SJCRH30 (cell line): ENCODE results near the gene CDC73. TPM values are rescaled to one million over a fixed set of nuclear protein-coding genes. Genes with fewer than 3 reads are reported as not detected.
A peak's percentile ranks its signal among the peaks of the same experiment; 100 is the strongest.
"Not testable (repeated sequence)": the region's sequence is repeated elsewhere in the genome, so short reads cannot be mapped to it uniquely, and the experiment has no call there.

Experiments
- DNase-seq, 2 experiments: peaks; one replicate each; pipeline ENCODE4 v3.0.0-alpha.2; 2015 to 2020
- H3K27ac ChIP-seq: fragments of 250-450 bp; sonication (Bioruptor Pico); 2 replicates; pipeline ENCODE4 v1.5.1; 2020; ENCODE audit warnings: mild to moderate bottlenecking, moderate library complexity
- H3K27me3 ChIP-seq: fragments of 250-450 bp; sonication (Bioruptor Pico); 2 replicates; pipeline ENCODE4 v1.5.1; 2020; ENCODE audit warnings: mild to moderate bottlenecking, moderate library complexity
- H3K36me3 ChIP-seq: fragments of 250-450 bp; sonication (Bioruptor Pico); 2 replicates; pipeline ENCODE4 v1.5.1; 2020; ENCODE audit warnings: mild to moderate bottlenecking, moderate library complexity
- H3K4me1 ChIP-seq: fragments of 250-450 bp; sonication (Bioruptor Pico); 2 replicates; pipeline ENCODE4 v1.5.1; 2020; ENCODE audit warnings: mild to moderate bottlenecking, moderate library complexity
- H3K4me3 ChIP-seq: fragments of 250-450 bp; sonication (Bioruptor Pico); 2 replicates; pipeline ENCODE4 v1.5.1; 2020; ENCODE audit warnings: mild to moderate bottlenecking, moderate library complexity
- H3K9me3 ChIP-seq: fragments of 250-450 bp; sonication (Bioruptor Pico); replicated peaks from 2 replicates; pipeline ENCODE4 v1.5.1; 2020; ENCODE audit warnings: mild to moderate bottlenecking, moderate library complexity
- total RNA-seq: library from RNA; depleted of rRNA; stranded (reverse); fragments of >200 nt; shearing (Covaris generic); gene quantifications from 2 replicates; pipeline ENCODE4 v1.2.3, GENCODE V29; 2014

CDC73 gene
- total RNA-seq, 1 experiment from 2014 or later = 15.8 TPM

DNA sequence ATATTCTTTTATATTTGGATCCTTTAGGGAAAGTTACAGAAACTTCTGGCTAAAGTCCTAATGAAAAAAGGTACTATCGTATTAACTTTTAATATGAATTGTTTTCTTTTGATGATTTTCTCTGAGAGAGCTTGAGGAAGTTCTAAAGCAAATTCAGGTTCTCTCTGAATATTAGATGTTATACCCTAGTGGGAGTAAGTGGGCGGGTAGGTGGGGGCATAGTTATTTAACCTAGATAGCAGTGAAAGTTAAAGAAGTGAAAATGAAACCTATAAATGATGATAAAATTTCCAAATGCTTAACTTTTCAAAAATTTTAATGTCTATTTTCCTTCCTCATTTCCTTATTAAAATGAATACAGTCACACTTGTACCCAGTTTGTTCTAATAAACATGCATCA lies 90.8 kb downstream of the CDC73 start:
- no peak overlapping the region for H3K27ac ChIP-seq
- DNase-seq = no peak
- no peaks in the 10 kb centered on the region for H3K9me3 ChIP-seq
- H3K36me3 ChIP-seq = peaks cover 8% of the 10 kb centered on the region; the same call in 1 of the 2 replicates
- no peaks in the 10 kb centered on the region for H3K4me1 ChIP-seq
- no peaks in the 10 kb centered on the region for H3K27me3 ChIP-seq
- no peak overlapping the region for H3K4me3 ChIP-seq

DNA sequence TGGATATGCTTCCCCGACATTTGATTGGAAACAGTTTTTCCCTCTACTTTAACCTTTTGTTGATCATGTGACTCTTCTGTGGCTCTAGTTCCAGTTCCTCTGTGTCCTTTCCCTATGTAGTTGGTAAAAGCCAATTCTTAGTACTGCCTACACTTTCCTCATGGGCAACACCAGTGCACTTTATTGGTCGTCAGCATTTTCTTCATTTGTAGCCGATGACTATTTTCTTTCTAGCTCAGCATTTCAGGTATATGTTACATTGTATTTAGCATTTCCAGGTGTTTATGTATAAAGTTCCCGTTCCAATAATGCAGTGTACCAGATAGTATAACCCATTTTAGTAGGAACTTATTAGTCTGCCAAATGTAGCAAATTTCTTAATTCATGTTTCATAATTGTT lies 92.2 kb downstream of the CDC73 start:
- Histone ChIP-seq H3K4me1 (no peaks in the 10 kb centered on the region), H3K4me3 (no peak overlapping the region), H3K27ac (no peak overlapping the region), H3K36me3 (peaks cover 8% of the 10 kb centered on the region; the same call in 1 of the 2 replicates), H3K9me3 (no peaks in the 10 kb centered on the region), H3K27me3 (no peaks in the 10 kb centered on the region)
- DNase-seq = no peak

DNA sequence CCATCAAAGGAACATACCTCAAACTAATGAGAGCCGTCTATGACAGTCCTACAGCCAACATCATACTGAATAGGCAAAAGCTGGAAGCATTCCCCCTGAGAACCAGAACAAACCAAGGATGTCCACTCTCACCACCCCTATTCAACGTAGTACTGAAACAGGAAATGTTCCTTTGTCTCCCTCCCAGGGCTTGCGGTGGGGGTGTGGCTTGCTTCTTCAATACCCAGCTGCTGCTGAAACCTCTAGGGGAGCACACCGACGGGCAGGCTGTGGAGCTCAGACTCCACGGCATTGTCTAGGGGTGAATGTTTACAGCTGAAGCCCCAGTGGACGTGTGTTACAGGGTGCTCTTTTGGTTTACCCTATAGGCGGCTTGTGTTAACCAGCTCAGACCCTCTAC lies 95.1 kb downstream of the CDC73 start:
- DNase-seq = no peak
- no peaks in the 10 kb centered on the region for H3K27me3 ChIP-seq
- H3K36me3 ChIP-seq = peaks cover 8% of the 10 kb centered on the region; the same call in 1 of the 2 replicates
- H3K4me1 ChIP-seq = peaks cover 3% of the 10 kb centered on the region
- no peak overlapping the region for H3K27ac ChIP-seq
- H3K9me3 ChIP-seq = no peaks in the 10 kb centered on the region
- no peak overlapping the region for H3K4me3 ChIP-seq

DNA sequence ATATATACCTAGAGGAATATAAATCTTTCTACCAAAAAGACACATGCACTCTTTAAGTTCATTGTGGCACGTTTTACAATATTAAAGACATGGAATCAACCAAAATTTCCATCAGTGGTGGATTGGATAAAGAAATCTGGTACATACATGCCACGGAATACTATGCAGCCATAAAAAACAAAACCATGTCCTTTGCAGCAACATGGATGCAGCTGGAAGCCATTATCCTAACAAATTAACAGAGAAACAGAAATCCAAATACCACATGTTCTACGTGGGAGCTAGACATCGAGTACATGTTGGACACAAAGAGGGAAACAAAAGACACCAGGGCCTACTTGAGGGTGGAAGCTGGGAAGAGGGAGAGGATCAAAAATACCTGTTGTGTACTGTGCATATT lies 97.6 kb downstream of the CDC73 start:
- DNase-seq = no peak

DNA sequence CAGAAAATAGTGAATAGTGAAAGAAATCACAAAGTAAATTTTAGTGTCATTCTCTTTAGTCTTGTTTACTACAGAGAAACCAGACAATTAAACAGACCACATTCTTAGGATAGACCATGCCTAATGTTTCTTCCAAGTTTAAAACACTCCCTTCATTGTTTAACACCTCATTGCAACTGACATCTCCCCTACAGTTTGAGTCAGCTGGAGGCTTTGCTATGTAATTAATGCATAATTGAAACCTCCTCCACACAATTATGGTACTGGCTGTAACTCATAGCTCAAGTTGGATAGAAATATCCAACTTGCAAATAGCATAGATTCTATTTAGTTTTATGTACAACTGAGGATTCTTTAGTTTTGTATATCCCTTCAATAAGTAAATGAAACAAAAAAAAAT lies 99.8 kb downstream of the CDC73 start:
- Histone ChIP-seq H3K9me3 (no peaks in the 10 kb centered on the region), H3K4me3 (no peak overlapping the region), H3K36me3 (no peaks in the 10 kb centered on the region; the same call in 1 of the 2 replicates), H3K4me1 (peaks cover 8% of the 10 kb centered on the region), H3K27ac (peak overlapping the region; percentile 54), H3K27me3 (no peaks in the 10 kb centered on the region)
- DNase-seq = peak in 1 of 2 experiments; percentile 55

More for the DNA sequence above, 97.6 kb downstream of the CDC73 start:
- Histone ChIP-seq H3K4me3 (no peak overlapping the region), H3K9me3 (no peaks in the 10 kb centered on the region), H3K27me3 (no peaks in the 10 kb centered on the region), H3K4me1 (peaks cover 8% of the 10 kb centered on the region), H3K36me3 (no peaks in the 10 kb centered on the region; the same call in 1 of the 2 replicates), H3K27ac (no peak overlapping the region)

DNA sequence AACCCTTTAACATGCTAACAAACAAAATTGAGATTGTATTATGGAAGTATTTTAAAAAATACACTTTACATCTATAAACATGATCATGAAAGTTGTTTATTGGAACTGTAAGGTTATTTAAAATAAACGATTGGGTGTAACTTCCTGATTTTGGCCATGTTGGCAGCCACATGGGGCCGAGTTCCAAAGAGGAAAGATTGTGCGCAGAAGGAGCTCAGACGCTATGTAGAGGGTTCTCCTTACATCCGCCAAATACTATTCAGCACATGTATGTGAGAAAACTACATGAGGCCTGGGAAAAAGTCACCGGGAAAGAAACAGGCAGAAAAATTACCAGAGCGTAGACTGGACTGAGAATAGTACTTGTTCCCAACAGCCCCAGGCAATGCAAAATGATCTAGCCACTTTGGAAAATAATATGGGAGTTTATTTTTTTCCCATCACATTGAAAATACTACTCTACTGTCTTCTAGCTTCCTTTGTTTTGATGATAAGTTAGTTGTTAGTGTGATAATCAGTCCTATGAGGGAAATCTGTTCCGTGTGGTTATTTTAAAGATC lies 100.3 kb downstream of the CDC73 start:
- DNase-seq = peak in 1 of 2 experiments; percentile 14
- no peaks in the 10 kb centered on the region; the same call in 1 of the 2 replicates for H3K36me3 ChIP-seq
- no peaks in the 10 kb centered on the region for H3K9me3 ChIP-seq
- peaks cover 8% of the 10 kb centered on the region for H3K4me1 ChIP-seq
- no peak overlapping the region for H3K4me3 ChIP-seq
- H3K27ac ChIP-seq = peak overlapping the region; percentile 54
- H3K27me3 ChIP-seq = no peaks in the 10 kb centered on the region

DNA sequence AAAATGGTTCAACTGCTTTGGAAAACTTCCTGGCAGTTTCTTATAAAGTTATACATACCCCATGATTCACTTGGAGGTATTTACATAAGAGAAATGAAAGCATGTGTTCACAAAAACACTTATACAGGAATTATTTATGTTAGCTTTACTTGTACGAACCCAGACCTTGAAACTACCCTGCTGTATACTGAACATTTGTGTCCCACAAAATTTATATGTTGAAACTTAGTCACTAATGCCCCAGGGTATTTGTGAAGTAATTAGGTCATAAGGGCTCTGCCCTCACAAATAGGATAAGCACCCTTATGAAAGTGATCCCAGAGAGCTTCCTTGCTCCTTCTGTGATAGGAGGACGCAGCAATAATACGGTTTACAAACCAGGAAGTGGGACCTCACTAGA lies 107.3 kb downstream of the CDC73 start:
- H3K4me3 ChIP-seq = no peak overlapping the region
- DNase-seq = no peak
- no peaks in the 10 kb centered on the region for H3K36me3 ChIP-seq
- no peaks in the 10 kb centered on the region for H3K4me1 ChIP-seq
- H3K27me3 ChIP-seq = no peaks in the 10 kb centered on the region
- no peaks in the 10 kb centered on the region for H3K9me3 ChIP-seq
- H3K27ac ChIP-seq = no peak overlapping the region

DNA sequence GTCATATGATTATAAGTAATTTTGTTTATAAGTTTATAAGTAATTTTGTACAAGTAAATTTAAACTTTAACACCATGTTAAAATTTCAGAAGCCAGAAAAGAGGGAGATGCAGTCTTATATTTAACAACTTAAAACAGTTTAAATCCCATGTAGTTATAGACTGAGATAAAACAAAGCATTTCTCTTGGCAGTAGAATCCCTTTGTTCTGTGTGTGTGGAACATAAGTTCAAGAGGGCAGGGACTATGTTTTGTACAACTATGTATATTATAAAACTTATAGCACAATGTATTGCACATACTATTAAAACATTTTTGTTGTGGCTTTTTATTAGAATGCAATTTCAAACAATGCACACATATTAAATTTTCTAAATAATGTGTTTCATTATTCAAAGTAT lies 109.3 kb downstream of the CDC73 start:
- not testable (repeated sequence) for H3K27me3 ChIP-seq, H3K4me3 ChIP-seq, H3K27ac ChIP-seq, H3K4me1 ChIP-seq, H3K9me3 ChIP-seq, H3K36me3 ChIP-seq, DNase-seq

DNA sequence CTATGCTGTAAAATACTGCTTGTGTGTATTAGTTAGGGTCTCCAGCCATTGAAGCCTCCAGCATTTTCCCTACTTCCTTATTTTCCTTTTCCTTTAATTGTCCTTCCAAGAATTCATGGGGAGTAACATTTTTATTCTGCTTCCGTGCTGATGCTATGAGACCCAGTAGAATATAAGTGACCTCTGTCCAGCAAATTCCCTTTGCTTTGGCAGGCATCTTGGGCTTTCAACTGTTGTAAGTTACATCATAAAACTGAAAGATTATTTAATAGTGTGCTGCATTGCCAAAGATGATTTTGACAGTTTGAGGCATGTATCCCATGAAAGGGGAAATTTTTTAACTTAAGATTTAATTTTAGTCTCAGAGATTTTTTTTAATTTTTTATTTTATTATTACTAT lies 112.7 kb downstream of the CDC73 start:
- Histone ChIP-seq H3K36me3 (peaks cover 4% of the 10 kb centered on the region; the same call in 1 of the 2 replicates), H3K4me3 (no peak overlapping the region), H3K9me3 (no peaks in the 10 kb centered on the region), H3K27ac (no peak overlapping the region), H3K4me1 (no peaks in the 10 kb centered on the region), H3K27me3 (no peaks in the 10 kb centered on the region)
- DNase-seq = no peak

DNA sequence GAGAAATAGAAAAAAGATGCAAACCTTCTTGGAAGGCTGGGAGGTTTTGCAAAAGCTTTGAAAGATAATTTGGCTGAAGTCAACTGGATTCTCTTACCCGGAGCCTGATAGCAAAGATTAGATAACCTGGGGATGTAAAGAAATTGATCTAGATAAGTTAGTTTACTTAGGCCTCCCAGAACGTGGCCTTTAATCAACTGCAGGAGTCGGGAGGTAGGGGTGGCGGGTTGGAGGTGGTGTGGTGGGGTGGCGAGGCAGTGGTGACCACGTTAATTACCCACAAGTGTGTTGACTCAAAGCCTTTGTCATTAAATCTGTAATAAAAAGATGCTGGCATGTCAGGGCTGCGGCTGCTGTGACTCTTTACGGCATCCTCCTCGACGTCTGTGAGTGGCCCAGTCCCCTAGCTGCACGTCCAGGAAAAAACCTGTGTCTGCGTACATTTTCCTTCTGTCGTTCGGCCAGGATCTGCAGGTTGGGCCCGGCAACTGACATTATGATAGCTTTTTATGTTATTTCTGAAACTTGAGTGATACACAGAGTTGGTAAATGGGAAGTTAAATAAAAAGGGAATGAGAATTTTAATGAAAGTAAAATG lies 115.6 kb downstream of the CDC73 start:
- H3K27me3 ChIP-seq = no peaks in the 10 kb centered on the region
- no peak for DNase-seq
- H3K4me3 ChIP-seq = no peak overlapping the region
- H3K4me1 ChIP-seq = no peaks in the 10 kb centered on the region
- H3K9me3 ChIP-seq = no peaks in the 10 kb centered on the region
- no peak overlapping the region for H3K27ac ChIP-seq
- H3K36me3 ChIP-seq = peaks cover 4% of the 10 kb centered on the region; the same call in 1 of the 2 replicates

DNA sequence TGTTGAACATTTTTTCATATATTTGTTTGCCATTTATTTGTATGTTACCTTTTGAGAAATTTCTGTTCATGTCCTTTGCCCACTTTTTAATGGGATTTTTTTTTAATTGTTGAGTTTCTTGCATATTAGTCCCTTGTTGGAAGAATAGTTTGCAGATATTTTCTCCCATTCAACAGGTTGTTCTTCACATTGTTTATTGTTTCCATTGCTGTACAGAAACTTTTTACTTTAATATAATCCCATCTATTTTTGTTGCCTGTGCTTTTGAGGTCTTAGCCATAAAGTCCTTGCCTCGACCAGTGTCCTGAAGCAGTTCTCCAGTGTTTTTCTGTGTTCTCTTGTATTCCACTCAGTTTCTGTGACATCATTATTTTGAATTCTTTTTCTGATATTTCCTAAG lies 118.8 kb downstream of the CDC73 start:
- Histone ChIP-seq H3K27me3 (no peaks in the 10 kb centered on the region), H3K27ac (no peak overlapping the region), H3K4me1 (no peaks in the 10 kb centered on the region), H3K4me3 (no peak overlapping the region), H3K9me3 (no peaks in the 10 kb centered on the region), H3K36me3 (peaks cover 4% of the 10 kb centered on the region; the same call in 1 of the 2 replicates)
- no peak for DNase-seq

DNA sequence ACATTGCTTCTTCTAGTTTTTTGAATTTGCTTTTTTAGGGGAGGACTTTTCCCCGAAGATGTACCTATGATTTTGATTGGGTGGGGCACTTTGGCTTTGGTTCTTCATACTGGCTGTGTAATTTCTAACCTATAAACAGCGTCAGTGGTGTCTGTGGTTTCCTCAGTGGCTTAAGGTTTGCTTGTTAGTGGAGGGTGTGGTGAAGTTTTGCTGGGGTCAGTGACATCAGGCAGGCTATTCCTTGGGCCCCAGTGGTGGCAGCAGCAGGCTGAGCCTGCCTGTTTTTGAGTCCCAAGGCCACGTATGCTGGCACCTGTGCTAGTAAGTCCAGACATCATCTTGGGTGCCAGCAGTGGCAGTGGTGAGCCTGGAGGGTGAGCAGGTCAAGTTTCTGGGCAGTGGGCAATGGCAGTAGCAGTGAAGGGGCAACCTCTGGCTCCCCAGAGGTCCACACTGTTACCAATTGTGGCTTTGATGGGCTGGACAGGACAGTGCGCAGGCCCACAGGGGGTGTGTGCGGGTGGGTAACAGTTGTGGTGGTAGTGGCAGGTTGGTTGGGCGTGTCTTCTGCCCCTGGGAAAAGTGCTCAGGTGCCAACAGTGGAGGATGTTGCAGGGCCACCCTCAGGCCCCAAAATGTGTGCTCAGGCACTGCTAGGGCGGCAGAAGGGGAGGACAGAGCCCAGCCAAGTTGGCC lies 119.4 kb downstream of the CDC73 start:
- Histone ChIP-seq H3K4me1 (no peaks in the 10 kb centered on the region), H3K9me3 (no peaks in the 10 kb centered on the region), H3K27me3 (no peaks in the 10 kb centered on the region), H3K27ac (no peak overlapping the region), H3K36me3 (peaks cover 4% of the 10 kb centered on the region; the same call in 1 of the 2 replicates), H3K4me3 (no peak overlapping the region)
- DNase-seq = no peak

DNA sequence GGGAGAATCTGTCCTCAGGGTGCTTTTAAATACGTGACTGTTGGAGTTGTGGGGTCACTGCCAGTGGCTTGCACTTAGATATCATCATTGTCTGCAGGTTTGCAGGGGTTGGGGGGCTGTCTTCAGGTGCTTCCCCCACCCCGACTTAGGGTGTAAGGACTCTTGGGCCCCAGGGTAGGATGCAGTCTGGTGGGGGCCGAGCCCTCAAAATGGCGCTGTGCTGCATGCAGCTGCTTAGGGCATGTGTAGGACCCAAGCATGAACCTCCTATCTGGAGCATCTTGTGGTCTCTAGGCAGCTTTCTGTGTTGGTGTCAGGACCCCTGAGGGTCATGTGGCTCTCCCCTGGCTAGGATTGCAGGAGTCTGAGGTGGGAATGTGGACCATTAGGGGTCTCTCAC lies 120.2 kb downstream of the CDC73 start:
- no peaks in the 10 kb centered on the region for H3K36me3 ChIP-seq
- no peak for DNase-seq
- no peaks in the 10 kb centered on the region for H3K4me1 ChIP-seq
- H3K9me3 ChIP-seq = no peaks in the 10 kb centered on the region
- no peaks in the 10 kb centered on the region for H3K27me3 ChIP-seq
- no peak overlapping the region for H3K4me3 ChIP-seq
- no peak overlapping the region for H3K27ac ChIP-seq

DNA sequence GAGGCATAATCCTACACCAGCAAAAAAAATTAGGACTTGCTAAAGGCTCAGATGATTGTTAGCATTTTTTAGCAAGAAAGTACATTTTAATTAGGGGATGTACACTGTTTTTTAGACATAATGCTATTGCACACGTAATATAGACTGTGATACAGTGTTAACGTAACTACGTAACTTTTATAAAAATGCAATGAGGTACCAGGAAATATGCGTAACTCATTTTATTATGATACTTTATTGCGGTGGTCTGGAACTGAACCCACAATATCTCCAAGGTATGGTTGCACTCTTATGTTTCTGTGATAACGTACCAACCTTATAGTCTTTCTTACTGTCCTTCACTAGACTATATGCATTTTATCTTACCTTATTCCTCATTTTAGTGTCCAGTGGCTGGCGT lies 127.4 kb downstream of the CDC73 start:
- Histone ChIP-seq H3K36me3 (no peaks in the 10 kb centered on the region; the same call in 1 of the 2 replicates), H3K27me3 (no peaks in the 10 kb centered on the region), H3K4me3 (no peak overlapping the region), H3K9me3 (no peaks in the 10 kb centered on the region), H3K27ac (no peak overlapping the region), H3K4me1 (no peaks in the 10 kb centered on the region)
- no peak for DNase-seq

DNA sequence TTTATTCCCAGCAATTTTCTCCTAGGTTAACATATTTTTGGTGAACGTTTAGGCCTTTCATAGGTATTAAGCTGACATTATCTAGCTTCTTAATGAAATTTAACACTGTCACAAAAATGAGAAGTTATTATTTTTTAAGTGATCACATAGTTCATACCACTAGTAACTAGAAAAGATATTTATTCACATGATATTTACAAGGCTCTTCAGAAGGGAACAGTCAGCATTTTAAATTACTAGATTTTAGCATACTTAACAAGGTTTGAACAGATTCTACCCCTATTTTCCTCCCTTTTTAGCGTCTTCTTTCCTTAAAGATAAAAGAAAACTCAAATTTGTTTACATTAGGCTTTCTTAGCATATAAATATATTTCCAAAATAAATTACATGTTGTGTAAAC lies 130.1 kb downstream of the CDC73 start:
- Histone ChIP-seq H3K36me3 (no peaks in the 10 kb centered on the region; the same call in 1 of the 2 replicates), H3K4me3 (no peak overlapping the region), H3K9me3 (no peaks in the 10 kb centered on the region), H3K27ac (no peak overlapping the region), H3K4me1 (no peaks in the 10 kb centered on the region), H3K27me3 (no peaks in the 10 kb centered on the region)
- DNase-seq = no peak
